ENCODE results near the gene SLC22A7. TPM values are rescaled to one million over a fixed set of nuclear protein-coding genes. Genes with fewer than 3 reads are reported as not detected.

SLC22A7 gene
- total and polyA plus RNA-seq, 2 of the 8 experiments (the other 6 are each of a cell fraction or from before 2014, with no cell fraction given), result not detected

DNA sequence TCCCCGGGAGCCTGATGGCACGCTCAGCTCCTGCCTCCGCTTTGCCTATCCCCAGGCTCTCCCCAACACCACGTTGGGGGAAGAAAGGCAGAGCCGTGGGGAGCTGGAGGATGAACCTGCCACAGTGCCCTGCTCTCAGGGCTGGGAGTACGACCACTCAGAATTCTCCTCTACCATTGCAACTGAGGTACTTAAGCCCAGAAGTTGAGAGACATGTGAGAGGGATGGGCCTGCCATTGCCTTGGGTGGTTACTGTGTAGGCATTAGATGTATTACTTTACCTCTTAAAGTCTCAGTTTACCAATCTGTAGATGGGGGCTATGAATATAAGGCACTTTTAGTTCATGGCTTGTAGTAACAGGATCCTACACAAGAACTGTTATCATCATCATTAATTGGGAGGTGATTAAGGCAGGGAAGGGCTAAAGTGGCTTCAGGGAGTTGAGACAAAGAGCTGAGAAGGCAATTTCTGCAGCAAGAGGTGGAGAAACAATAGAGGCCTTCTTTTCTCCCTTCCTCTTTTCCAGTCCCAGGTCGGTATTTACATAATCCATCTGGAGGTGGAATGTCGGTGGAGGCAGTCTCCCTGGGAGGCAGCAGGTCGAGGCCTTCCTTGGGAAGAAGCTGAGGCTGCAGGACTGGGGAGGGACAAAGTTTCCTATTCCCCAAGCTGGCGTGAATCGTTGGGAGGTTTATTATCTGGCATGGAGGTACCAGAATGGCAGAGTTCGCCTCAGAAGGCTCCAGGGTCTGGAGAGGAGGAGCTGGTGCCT lies 691 bp downstream of the SLC22A7 start:
- Histone ChIP-seq H4K8ac (ENCODE audit: extremely low read depth, insufficient read depth, low read length) (no peak overlapping the region; the same call in 1 of the 2 replicates), H2BK20ac (ENCODE audit: low read length) (no peak overlapping the region), H3K4me1 (replicated peaks in 1 of 4; ENCODE audit: control insufficient read depth in 3 of 4, insufficient read depth in 4 of 4, low read length in 3 of 4) (no peaks in the 10 kb centered on the region), H3K56ac (replicated peaks; ENCODE audit: insufficient read length, low read depth, low read length) (no peak overlapping the region), H2BK120ac (replicated peaks; ENCODE audit: low read depth, low read length) (no peak overlapping the region), H3K23ac (ENCODE audit: insufficient read length) (no peak overlapping the region), H3K9me3 (ENCODE audit: insufficient read depth in 2 of 2, low read depth in 1 of 2, low read length in 1 of 2) (no peaks in the 10 kb centered on the region), H3K18ac (ENCODE audit: extremely low read depth, low read length) (no peak overlapping the region), H3K23me2 (ENCODE audit: low read depth, low read length) (peaks cover 10% of the 10 kb centered on the region; the same call in 1 of the 2 replicates), H3K4ac (replicated peaks; ENCODE audit: insufficient read length, low read depth, low read length) (no peak overlapping the region), H2BK5ac (ENCODE audit: low read depth, low read length) (no peak overlapping the region), H3K14ac (ENCODE audit: insufficient read length) (no peak overlapping the region), H3K9ac (replicated peaks in 1 of 4; ENCODE audit: extremely low read depth in 1 of 4, low read depth in 3 of 4, low read length in 3 of 4) (no peak overlapping the region), H3K79me1 (ENCODE audit: low read depth, low read length) (no peaks in the 10 kb centered on the region), H4K20me1 (replicated peaks in 1 of 2; ENCODE audit: control insufficient read depth in 1 of 2, insufficient read depth in 2 of 2, low read length in 2 of 2) (peaks cover 0 to 6% of the 10 kb centered on the region in 2 experiments), H3K79me2 (ENCODE audit: control insufficient read depth in 1 of 2, insufficient read depth in 2 of 2, low read length in 2 of 2) (no peaks in the 10 kb centered on the region), H3K36me3 (ENCODE audit: control insufficient read depth in 2 of 4, insufficient read depth in 4 of 4, low read length in 3 of 4) (no peaks in the 10 kb centered on the region; a peak in 1 of 8 replicates), H4K5ac (ENCODE audit: insufficient read length, low read depth, low read length) (no peak overlapping the region), H3K27me3 (replicated peaks in 1 of 4; ENCODE audit: control insufficient read depth in 3 of 4, extremely low read depth in 1 of 4, insufficient read depth in 3 of 4, low read length in 3 of 4) (peaks cover 0 to 2% (median 0%) of the 10 kb centered on the region in 4 experiments; a peak in 1 of 7 replicates), H3K27ac (ENCODE audit: low read depth, low read length) (no peak overlapping the region), H2BK15ac (ENCODE audit: low read length) (no peak overlapping the region), H4K91ac (replicated peaks; ENCODE audit: insufficient read length, low read length) (no peak overlapping the region), H3K4me3 (ENCODE audit: extremely low read depth in 1 of 4, insufficient read depth in 2 of 4, low read depth in 3 of 4, low read length in 4 of 4) (no peak overlapping the region), H2AK5ac (ENCODE audit: low read depth, low read length) (0 out of 2 replicates have a peak overlapping the region, but pooled peaks have one; percentile 32), H3K4me2 (ENCODE audit: insufficient read depth in 1 of 2, low read depth in 2 of 2, low read length in 2 of 2) (no peak overlapping the region), H2BK12ac (ENCODE audit: low read depth, low read length) (no peak overlapping the region), H2AFZ (ENCODE audit: low read length) (no peak overlapping the region)
- no peak for FAIRE-seq
- 82% methylated on average over 12 of the region's 12 CpGs; no CpG with 5 or more reads in 1 of the 2 experiments for WGBS, 2 experiments (ENCODE audit: extremely low coverage in 1 of 2, insufficient coverage in 1 of 2, insufficient read length in 1 of 2, insufficient replicate concordance in 2 of 2, low coverage in 1 of 2, low lambda C conversion rate in 2 of 2, missing lambda C conversion rate in 1 of 2)
- TF ChIP-seq, protein P1, sequence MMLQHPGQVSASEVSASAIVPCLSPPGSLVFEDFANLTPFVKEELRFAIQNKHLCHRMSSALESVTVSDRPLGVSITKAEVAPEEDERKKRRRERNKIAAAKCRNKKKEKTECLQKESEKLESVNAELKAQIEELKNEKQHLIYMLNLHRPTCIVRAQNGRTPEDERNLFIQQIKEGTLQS (IDR thresholded peaks at IDR 0.05; ENCODE audit: insufficient read depth, low read depth, low read length), result no peak
- no peak for TF ChIP-seq POLR2AphosphoS5 (IDR thresholded peaks at IDR 0.05; ENCODE audit: low read depth, low read length)
- TF ChIP-seq KDM1A (IDR thresholded peaks at IDR 0.05; ENCODE audit: borderline replicate concordance, low read length), result peak; percentile 82; the same call in 1 of the 2 replicates
- CTCF ChIA-PET (ENCODE audit: partially characterized antibody), result interaction anchor here (1.1 to 5.9 kb wide), 4 partner anchors 9 to 208 kb away, joined by 3 to 50 read pairs (median 10); partner anchors contain the start of gene CRIP3
- DNase-seq (ENCODE audit: low read depth in 1 of 2, low spot score in 2 of 2), result no peak
- POLR2A ChIA-PET (ENCODE audit: partially characterized antibody), result interaction anchor here (1.0 to 5.7 kb wide), 4 partner anchors 10 to 23 kb away, joined by 3 to 45 read pairs (median 10); partner anchors contain the start of gene CRIP3
